ENCODE results near the gene P2RX5.

DNA sequence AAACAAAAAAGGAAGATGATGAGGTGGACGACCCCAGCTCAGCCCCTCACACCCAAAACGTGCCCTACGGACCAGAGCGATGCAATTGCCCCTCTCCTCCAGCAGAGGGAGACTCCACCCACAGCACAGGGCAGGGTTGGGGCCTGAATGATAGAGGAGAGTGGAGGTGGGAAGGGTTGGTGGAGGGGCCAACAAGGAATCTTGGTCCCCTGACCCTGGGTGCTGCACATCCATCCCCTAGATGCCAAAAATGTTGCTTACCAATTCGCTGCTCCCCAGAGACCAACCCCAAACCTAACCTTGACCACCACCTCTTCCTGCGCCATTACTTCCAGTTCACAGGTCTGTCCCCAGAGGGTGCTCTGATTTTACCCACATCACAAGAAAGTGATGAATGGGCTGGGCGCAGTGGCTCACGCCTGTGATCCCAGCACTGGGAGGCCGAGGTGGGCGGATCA is 12.9 kb downstream of the P2RX5 start:
- TF ChIP-seq ZNF384 (IDR thresholded peaks at IDR 0.05), result no peak
- no peak for TF ChIP-seq FOXM1 (IDR thresholded peaks at IDR 0.05; ENCODE audit: borderline replicate concordance)
- no peak for TF ChIP-seq LEF1 (IDR thresholded peaks at IDR 0.05; ENCODE audit: borderline replicate concordance)
- no peak for TF ChIP-seq FOXK2 (IDR thresholded peaks at IDR 0.05)
- TF ChIP-seq TARDBP (IDR thresholded peaks at IDR 0.05), result no peak
- TF ChIP-seq SP1 (IDR thresholded peaks at IDR 0.05), result no peak
- no peak for TF ChIP-seq FOXA1 (IDR thresholded peaks at IDR 0.05)
- no peak for TF ChIP-seq BHLHE40 (IDR thresholded peaks at IDR 0.05; ENCODE audit: borderline replicate concordance)
- no peak for TF ChIP-seq CTBP1 (IDR thresholded peaks at IDR 0.05; ENCODE audit: borderline replicate concordance)
- no peak for TF ChIP-seq HDGF (IDR thresholded peaks at IDR 0.05; ENCODE audit: borderline replicate concordance)

Data from HEK293T (cell line).